Glomerular visceral epithelial cell (primary cell): ENCODE results near the gene PCDHGA3.
"Not testable (repeated sequence)": the region's sequence is repeated elsewhere in the genome, so short reads cannot be mapped to it uniquely, and the experiment has no call there.

Experiments
- DNase-seq: peaks from one replicate; pipeline ENCODE4 v3.0.0-alpha.2; 2016; ENCODE audit errors: extremely low spot score

The PCDHGA3 gene

GRCh38 chr5:141346017-141346416 lies 2.4 kb downstream of the PCDHGA3 start:
- DNase-seq = not testable (repeated sequence)

- peak; percentile 59 for DNase-seq
These were observed 6.4 kb downstream of the PCDHGA3 start, which contains the start of gene PCDHGB1 for GRCh38 chr5:141349917-141350619. TSS of gene PCDHGB1 (plus strand) at chr5:141350099. CDS start at chr5:141350261, 162 bp downstream.

DNA sequence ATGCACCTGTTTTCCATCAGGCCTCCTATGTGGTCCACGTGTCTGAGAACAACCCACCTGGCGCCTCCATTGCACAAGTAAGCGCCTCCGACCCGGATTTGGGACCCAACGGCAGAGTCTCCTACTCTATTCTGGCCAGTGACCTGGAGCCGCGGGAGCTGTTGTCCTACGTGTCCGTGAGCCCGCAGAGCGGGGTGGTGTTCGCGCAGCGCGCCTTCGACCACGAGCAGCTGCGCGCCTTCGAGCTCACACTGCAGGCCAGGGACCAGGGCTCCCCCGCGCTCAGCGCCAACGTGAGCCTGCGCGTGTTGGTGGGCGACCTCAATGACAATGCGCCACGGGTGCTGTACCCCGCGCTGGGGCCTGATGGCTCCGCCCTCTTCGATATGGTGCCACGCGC lies 8.0 kb downstream of the PCDHGA3 start:
- DNase-seq = no peak

DNA sequence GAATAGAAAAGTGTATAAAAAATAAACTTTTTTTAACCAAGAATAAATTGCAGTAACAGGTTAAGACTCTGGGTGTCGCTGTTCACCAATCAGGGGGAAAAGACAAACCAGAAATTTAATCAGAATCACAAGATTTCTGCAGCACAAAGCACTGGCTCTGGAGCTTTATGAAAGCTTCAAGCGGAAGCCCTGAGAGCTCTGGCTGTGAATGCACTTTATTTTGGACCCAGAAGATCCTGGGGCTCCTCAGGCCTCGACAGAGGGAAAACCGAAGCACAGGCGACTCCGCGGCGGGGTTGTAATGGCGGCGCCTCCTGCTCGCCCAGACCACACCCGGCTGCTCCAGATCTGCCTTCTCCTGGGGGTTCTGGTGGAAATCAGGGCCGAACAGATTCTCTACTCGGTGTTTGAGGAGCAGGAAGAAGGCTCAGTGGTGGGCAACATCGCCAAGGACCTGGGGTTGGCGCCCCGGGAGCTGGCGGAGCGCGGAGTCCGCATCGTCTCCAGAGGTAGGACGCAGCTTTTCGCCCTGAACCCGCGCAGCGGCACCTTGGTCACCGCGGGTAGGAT lies 11.4 kb downstream of the PCDHGA3 start, which contains the start of gene PCDHGA4:
Gene PCDHGA4 (plus strand): TSS at position 122 of the 570 bp plus-strand sequence. CDS start 87 bp downstream, at position 209.
- no peak for DNase-seq

GRCh38 chr5:141355641-141356040 lies 12.0 kb downstream of the PCDHGA3 start:
- no peak for DNase-seq

- no peak for DNase-seq
These were observed 12.5 kb downstream of the PCDHGA3 start for GRCh38 chr5:141356133-141356532.

DNA sequence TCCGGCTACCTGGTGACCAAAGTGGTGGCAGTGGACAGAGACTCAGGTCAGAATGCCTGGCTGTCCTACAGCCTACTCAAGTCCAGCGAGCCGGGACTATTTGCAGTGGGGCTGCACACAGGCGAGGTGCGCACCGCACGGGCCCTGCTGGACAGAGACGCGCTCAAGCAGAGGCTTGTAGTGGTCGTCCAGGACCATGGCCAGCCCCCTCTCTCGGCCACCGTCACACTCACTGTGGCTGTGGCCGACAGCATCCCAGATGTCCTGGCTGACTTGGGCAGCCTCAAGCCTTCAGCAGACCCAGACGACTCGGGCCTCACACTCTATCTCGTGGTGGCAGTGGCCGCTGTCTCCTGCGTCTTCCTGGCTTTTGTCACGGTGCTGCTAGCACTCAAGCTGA lies 13.3 kb downstream of the PCDHGA3 start:
- DNase-seq = no peak

DNA sequence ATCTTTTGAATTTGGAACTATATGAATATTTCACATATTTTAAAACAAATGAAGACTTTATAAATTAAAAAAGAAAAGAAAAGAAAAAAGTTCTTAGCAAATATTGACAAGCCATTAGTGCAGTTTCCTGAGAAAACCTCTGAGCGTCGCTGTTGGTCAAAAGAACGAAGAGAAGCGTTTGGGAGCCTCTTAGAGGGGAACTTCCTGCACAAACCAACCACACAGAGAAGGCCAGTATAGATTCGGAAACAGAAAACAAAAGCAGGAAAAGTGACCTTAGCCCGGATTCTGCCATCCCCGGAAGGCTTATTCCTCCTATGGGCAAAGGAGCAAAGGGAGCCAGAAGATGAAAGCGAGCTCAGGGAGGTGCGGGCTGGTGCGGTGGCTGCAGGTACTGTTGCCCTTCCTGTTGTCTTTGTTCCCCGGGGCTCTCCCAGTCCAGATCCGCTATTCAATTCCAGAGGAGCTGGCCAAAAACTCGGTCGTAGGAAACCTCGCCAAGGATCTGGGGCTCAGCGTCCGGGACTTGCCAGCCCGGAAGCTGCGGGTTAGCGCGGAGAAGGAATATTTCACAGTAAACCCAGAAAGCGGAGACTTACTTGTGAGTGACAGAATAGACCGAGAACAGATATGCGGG lies 16.3 kb downstream of the PCDHGA3 start, which contains the start of gene PCDHGB2:
Gene PCDHGB2 (plus strand): TSS at position 205 of the 637 bp plus-strand sequence. CDS start 142 bp downstream, at position 347.
- no peak for DNase-seq

DNA sequence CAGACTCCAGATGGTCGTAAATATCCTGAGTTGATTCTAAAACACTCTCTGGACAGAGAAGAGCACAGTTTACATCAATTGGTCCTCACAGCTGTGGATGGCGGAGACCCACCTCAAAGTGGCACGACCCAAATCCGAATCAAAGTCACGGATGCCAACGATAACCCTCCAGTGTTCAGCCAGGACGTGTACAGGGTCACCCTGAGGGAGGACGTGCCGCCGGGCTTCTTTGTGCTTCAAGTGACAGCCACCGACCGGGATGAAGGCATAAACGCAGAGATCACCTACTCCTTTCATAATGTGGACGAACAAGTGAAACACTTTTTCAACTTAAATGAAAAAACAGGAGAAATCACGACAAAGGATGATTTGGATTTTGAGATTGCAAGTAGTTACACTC lies 17.1 kb downstream of the PCDHGA3 start:
- DNase-seq = no peak

DNA sequence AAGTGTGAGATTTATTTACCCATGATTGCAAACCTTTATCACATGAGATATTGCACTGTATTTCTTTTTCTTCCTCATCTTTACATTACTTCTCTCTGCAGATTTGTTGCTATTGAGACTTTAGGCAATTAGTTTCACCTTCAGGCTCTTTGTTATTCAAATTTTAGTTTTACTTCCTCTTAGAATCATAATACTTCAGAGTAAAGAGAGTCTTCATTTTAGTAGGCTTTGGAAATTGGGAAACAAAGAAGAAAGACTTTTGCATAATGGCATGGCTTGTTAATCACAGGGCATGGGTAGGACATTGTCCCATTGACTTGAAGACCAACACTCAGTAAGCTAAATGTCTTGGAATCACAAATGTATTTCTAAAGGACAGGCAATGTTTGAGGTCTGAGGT lies 19.1 kb downstream of the PCDHGA3 start:
- no peak for DNase-seq

- DNase-seq = no peak
These were observed 20.5 kb downstream of the PCDHGA3 start, which contains the start of gene PCDHGA5 for GRCh38 chr5:141363952-141364660. TSS of gene PCDHGA5 (plus strand) at chr5:141364162. CDS start at chr5:141364331, 169 bp downstream.

DNA sequence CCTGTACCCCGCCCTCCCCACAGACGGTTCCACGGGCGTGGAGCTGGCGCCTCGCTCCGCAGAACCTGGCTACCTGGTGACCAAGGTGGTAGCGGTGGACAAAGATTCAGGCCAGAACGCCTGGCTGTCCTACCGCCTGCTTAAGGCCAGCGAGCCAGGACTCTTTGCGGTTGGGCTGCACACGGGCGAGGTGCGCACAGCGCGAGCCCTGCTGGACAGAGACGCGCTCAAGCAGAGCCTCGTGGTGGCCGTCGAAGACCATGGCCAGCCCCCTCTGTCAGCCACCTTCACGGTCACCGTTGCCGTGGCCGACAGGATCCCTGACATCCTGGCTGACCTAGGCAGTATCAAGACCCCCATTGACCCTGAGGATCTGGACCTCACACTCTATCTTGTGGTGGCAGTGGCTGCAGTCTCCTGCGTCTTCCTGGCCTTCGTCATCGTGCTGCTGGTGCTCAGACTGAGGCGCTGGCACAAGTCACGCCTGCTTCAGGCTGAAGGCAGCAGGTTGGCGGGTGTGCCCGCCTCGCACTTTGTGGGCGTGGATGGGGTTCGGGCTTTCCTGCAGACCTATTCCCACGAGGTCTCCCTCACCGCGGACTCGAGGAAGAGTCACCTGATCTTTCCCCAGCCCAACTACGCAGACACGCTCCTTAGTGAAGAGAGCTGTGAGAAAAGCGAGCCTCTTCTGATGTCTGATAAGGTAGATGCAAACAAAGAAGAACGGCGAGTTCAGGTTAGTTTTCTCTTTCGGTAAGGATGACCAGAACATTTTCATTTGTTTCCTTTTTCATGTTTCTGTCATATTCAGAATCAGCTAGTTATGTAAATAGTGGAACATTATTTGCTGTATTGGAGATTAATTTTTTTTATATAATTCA lies 22.6 kb downstream of the PCDHGA3 start:
- DNase-seq = no peak

DNA sequence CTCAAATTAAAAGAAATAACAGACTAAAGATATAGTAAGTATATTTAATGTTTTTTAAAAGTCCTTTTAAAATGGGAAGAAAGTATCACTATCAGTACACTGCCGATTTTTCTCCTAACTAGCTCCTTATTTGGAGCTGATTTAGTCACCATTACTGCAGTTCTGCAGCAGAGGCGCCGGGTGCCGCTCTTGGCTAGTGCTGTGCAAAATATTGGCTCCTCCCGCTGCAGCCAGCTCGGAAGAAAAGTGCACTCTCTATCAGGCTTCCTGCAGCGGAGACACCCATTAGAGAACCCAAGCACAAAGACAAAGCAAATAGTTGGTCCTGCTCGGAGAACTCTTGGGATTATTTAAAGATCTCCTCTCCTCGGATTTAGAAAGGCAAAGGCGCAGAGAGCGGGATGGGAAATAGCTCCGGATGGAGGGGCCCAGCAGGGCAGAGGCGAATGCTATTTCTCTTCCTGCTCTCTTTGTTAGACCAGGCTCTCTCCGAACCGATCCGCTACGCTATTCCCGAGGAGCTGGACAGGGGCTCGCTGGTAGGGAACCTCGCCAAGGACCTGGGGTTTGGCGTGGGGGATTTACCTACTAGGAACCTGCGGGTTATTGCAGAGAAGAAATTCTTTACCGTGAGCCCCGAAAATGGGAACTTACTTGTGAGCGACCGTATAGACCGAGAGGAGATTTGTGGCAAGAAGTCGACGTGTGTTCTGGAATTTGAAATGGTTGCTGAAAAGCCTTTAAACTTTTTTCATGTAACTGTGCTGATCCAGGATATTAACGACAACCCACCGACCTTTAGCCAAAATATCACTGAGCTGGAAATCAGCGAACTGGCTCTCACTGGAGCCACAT lies 26.6 kb downstream of the PCDHGA3 start, which contains the start of gene PCDHGB3:
Gene PCDHGB3 (plus strand): TSS at position 249 of the 855 bp plus-strand sequence. CDS start 153 bp downstream, at position 402.
- DNase-seq = no peak

- no peak for DNase-seq
These were observed 28.2 kb downstream of the PCDHGA3 start for GRCh38 chr5:141371572-141372475.

- DNase-seq = no peak
These were observed 30.2 kb downstream of the PCDHGA3 start, which contains the start of gene PCDHGA6 for GRCh38 chr5:141373673-141374317. TSS of gene PCDHGA6 (plus strand) at chr5:141373891. CDS start at chr5:141374084, 193 bp downstream.

DNA sequence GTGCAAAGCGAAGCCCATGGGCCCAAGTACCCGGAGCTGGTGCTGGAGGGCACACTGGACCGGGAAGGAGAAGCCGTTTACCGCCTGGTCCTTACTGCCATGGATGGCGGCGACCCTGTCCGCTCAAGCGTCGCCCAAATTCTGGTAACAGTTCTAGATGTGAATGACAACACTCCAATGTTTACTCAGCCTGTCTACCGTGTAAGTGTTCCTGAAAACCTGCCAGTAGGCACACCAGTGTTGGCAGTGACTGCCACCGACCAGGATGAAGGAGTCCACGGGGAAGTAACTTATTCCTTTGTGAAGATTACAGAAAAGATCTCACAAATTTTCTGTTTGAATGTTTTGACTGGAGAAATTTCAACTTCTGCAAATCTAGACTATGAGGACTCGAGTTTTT lies 31.0 kb downstream of the PCDHGA3 start:
- no peak for DNase-seq

DNA sequence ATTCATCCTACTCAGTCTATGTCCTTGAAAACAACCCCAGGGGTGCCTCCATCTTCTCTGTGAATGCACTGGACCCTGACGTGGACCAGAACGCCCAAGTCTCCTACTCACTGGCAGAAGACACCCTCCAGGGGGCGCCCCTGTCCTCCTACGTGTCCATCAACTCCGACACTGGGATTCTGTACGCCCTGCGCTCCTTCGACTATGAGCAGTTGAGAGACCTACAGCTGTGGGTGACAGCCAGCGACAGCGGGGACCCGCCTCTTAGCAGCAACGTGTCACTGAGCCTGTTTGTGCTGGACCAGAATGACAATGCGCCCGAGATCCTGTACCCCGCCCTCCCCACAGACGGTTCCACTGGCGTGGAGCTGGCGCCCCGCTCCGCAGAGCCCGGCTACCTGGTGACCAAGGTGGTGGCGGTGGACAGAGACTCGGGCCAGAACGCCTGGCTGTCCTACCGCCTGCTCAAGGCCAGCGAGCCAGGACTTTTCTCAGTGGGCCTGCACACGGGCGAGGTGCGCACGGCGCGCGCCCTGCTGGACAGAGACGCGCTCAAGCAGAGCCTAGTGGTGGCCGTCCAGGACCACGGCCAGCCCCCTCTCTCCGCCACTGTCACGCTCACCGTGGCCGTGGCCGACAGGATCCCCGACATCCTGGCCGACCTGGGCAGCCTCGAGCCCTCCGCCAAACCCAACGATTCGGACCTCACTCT lies 32.0 kb downstream of the PCDHGA3 start:
- not testable (repeated sequence) for DNase-seq
